Measurements from ENCODE around the gene ELOVL7. TPM values are rescaled to one million over a fixed set of nuclear protein-coding genes. Genes with fewer than 3 reads are reported as not detected.

Gene ELOVL7
- total RNA-seq, 1 experiment from 2014 or later: 1.2 TPM

- no peak overlapping the region for H2AFZ ChIP-seq (ENCODE audit: low read length)
- H3K4me1 ChIP-seq (ENCODE audit: insufficient read depth, low read length): no peaks in the 10 kb centered on the region
- BruUV-seq (replicated peaks): no TSS peak
- no peaks in the 10 kb centered on the region for H3K79me2 ChIP-seq (ENCODE audit: low read length)
- no peak overlapping the region for H3K9ac ChIP-seq (ENCODE audit: low read length)
- no peaks in the 10 kb centered on the region for H4K20me1 ChIP-seq (ENCODE audit: low read length)
- intact Hi-C loops (cut with micrococcal nuclease): no loop called here
- H3K36me3 ChIP-seq (ENCODE audit: low read depth, low read length): no peaks in the 10 kb centered on the region
- no peak for DNase-seq
- POLR2A ChIA-PET (ENCODE audit: unreplicated experiment): no interaction called here
- H3K9me3 ChIP-seq (ENCODE audit: low read length): no peaks in the 10 kb centered on the region
- H3K27me3 ChIP-seq (ENCODE audit: low read length): no peaks in the 10 kb centered on the region; the same call in 1 of the 2 replicates
- H3K9me2 ChIP-seq (replicated peaks; ENCODE audit: low read length): no peaks in the 10 kb centered on the region
- no peak for ATAC-seq
- no peaks in the 10 kb centered on the region for H3F3A ChIP-seq (ENCODE audit: low read length, unreplicated experiment)
- CTCF ChIA-PET: no interaction called here
- TF ChIP-seq EZH2 (IDR thresholded peaks at IDR 0.05; ENCODE audit: low read length, unreplicated experiment) (no peak), EZH2phosphoT487 (IDR thresholded peaks at IDR 0.05; ENCODE audit: borderline replicate concordance, low read length) (no peak), CTCF (conservative IDR thresholded peaks at IDR 0.05; ENCODE audit: low read depth, low read length) (no peak)
- no peak overlapping the region for H3K4me2 ChIP-seq (ENCODE audit: low read length)
- H3K27ac ChIP-seq (ENCODE audit: low read length): no peak overlapping the region
- no peak overlapping the region for H3K4me3 ChIP-seq (ENCODE audit: low read length)
These were observed 99.4 kb downstream of the ELOVL7 start for GRCh38 chr5:60744682-60745081.

- H3F3A ChIP-seq (ENCODE audit: low read length, unreplicated experiment): no peaks in the 10 kb centered on the region
- H3K9me3 ChIP-seq (ENCODE audit: low read length): no peaks in the 10 kb centered on the region
- H3K9ac ChIP-seq (ENCODE audit: low read length): no peak overlapping the region
- no peak overlapping the region for H3K4me3 ChIP-seq (ENCODE audit: low read length)
- H3K9me2 ChIP-seq (replicated peaks; ENCODE audit: low read length): no peaks in the 10 kb centered on the region
- H3K4me1 ChIP-seq (ENCODE audit: insufficient read depth, low read length): no peaks in the 10 kb centered on the region
- no peaks in the 10 kb centered on the region; the same call in 1 of the 2 replicates for H3K27me3 ChIP-seq (ENCODE audit: low read length)
- POLR2A ChIA-PET (ENCODE audit: unreplicated experiment): no interaction called here
- no peak overlapping the region for H2AFZ ChIP-seq (ENCODE audit: low read length)
- H3K36me3 ChIP-seq (ENCODE audit: low read depth, low read length): no peaks in the 10 kb centered on the region
- no peak for TF ChIP-seq CTCF (conservative IDR thresholded peaks at IDR 0.05; ENCODE audit: low read depth, low read length)
- no peak for TF ChIP-seq EZH2 (IDR thresholded peaks at IDR 0.05; ENCODE audit: low read length, unreplicated experiment)
- no peak for TF ChIP-seq EZH2phosphoT487 (IDR thresholded peaks at IDR 0.05; ENCODE audit: borderline replicate concordance, low read length)
- no peaks in the 10 kb centered on the region for H3K79me2 ChIP-seq (ENCODE audit: low read length)
- H4K20me1 ChIP-seq (ENCODE audit: low read length): no peaks in the 10 kb centered on the region
- CTCF ChIA-PET: no interaction called here
- DNase-seq: no peak
- H3K4me2 ChIP-seq (ENCODE audit: low read length): no peak overlapping the region
- no peak overlapping the region for H3K27ac ChIP-seq (ENCODE audit: low read length)
- no peak for ATAC-seq
- intact Hi-C loops (cut with micrococcal nuclease): no loop called here
- no TSS peak for BruUV-seq (replicated peaks)
These were observed 100.4 kb downstream of the ELOVL7 start for GRCh38 chr5:60743511-60744314.

- H3K79me2 ChIP-seq (ENCODE audit: low read length): no peaks in the 10 kb centered on the region
- ChIA-PET CTCF (no interaction called here), POLR2A (ENCODE audit: unreplicated experiment) (interaction anchor here (0.6 kb wide), 1 partner anchor 41 kb away, joined by 13 read pairs; no protein-coding TSS in a partner anchor)
- no peak overlapping the region for H3K9ac ChIP-seq (ENCODE audit: low read length)
- H3K9me2 ChIP-seq (replicated peaks; ENCODE audit: low read length): no peaks in the 10 kb centered on the region
- DNase-seq (no peak), ATAC-seq (no peak)
- no peak overlapping the region for H3K4me2 ChIP-seq (ENCODE audit: low read length)
- H3K27ac ChIP-seq (ENCODE audit: low read length): no peak overlapping the region
- BruUV-seq (replicated peaks): no TSS peak
- intact Hi-C loops (cut with micrococcal nuclease): no loop called here
- no peaks in the 10 kb centered on the region for H3K36me3 ChIP-seq (ENCODE audit: low read depth, low read length)
- H3F3A ChIP-seq (ENCODE audit: low read length, unreplicated experiment): no peaks in the 10 kb centered on the region
- no peak overlapping the region for H2AFZ ChIP-seq (ENCODE audit: low read length)
- H4K20me1 ChIP-seq (ENCODE audit: low read length): no peaks in the 10 kb centered on the region
- no peaks in the 10 kb centered on the region for H3K4me1 ChIP-seq (ENCODE audit: insufficient read depth, low read length)
- no peaks in the 10 kb centered on the region for H3K9me3 ChIP-seq (ENCODE audit: low read length)
- H3K4me3 ChIP-seq (ENCODE audit: low read length): no peak overlapping the region
- TF ChIP-seq EZH2phosphoT487 (IDR thresholded peaks at IDR 0.05; ENCODE audit: borderline replicate concordance, low read length): no peak
- no peak for TF ChIP-seq CTCF (conservative IDR thresholded peaks at IDR 0.05; ENCODE audit: low read depth, low read length)
- TF ChIP-seq EZH2 (IDR thresholded peaks at IDR 0.05; ENCODE audit: low read length, unreplicated experiment): no peak
- H3K27me3 ChIP-seq (ENCODE audit: low read length): no peaks in the 10 kb centered on the region
These were observed 103.7 kb downstream of the ELOVL7 start for GRCh38 chr5:60740322-60740721.

Measured in PC-3 (cell line).